Spleen (tissue), 11 donors: ENCODE results near the gene GOLGA6A. TPM values are rescaled to one million over a fixed set of nuclear protein-coding genes. Genes with fewer than 3 reads are reported as not detected.

Experiments used
- DNase-seq: peaks from one replicate; pipeline ENCODE4 v3.0.0-alpha.2; 2020
- H3K27ac ChIP-seq, 8 donors: fragments of 200-600 bp; sonication (generic) in 7 of 8; 1 replicate in 4 of 8; 2 replicates in 4 of 8; pipeline versions ENCODE4 v1.5.0 to v1.8.0; 2016 to 2021; ENCODE audit warnings: inconsistent platforms in 4 of 8, mild to moderate bottlenecking in 4 of 8, moderate library complexity in 1 of 8
- H3K27me3 ChIP-seq, 7 donors: fragments of 200-600 bp; sonication (generic) in 6 of 7; replicated peaks in 1 of 7; 1 replicate in 4 of 7; 2 replicates in 3 of 7; pipeline versions ENCODE4 v1.5.0 to v1.8.0; 2016 to 2021; ENCODE audit warnings: inconsistent platforms in 3 of 7, mild to moderate bottlenecking in 1 of 7
- H3K36me3 ChIP-seq, 6 donors: fragments of 200-600 bp; sonication (generic) in 5 of 6; 1 replicate in 4 of 6; 2 replicates in 2 of 6; pipeline versions ENCODE4 v1.5.0 to v1.8.0; 2016 to 2021; ENCODE audit warnings: inconsistent platforms in 2 of 6
- H3K4me1 ChIP-seq, 6 donors: fragments of 200-600 bp; sonication (generic) in 5 of 6; 1 replicate in 3 of 6; 2 replicates in 3 of 6; pipeline versions ENCODE4 v1.5.0 to v1.8.0; 2016 to 2021; ENCODE audit warnings: inconsistent platforms in 3 of 6
- H3K4me3 ChIP-seq, 8 donors: fragments of 200-600 bp; sonication (generic) in 7 of 8; 1 replicate in 4 of 8; 2 replicates in 4 of 8; pipeline versions ENCODE4 v1.5.0 to v1.8.0; 2016 to 2021; ENCODE audit warnings: inconsistent platforms in 4 of 8, mild to moderate bottlenecking in 4 of 8, moderate library complexity in 2 of 8
- H3K9me3 ChIP-seq, 8 donors: fragments of 200-600 bp; sonication (generic) in 7 of 8; 1 replicate in 4 of 8; 2 replicates in 4 of 8; pipeline versions ENCODE4 v1.5.0 to v1.8.0; 2016 to 2021; ENCODE audit warnings: inconsistent platforms in 4 of 8
- CTCF ChIP-seq, 11 experiments: fragments of 200-600 bp in 7 of 11; fragments of 450-650 bp in 4 of 11; sonication (generic) in 4 of 11; IDR thresholded peaks in 8 of 11; conservative IDR thresholded peaks in 3 of 11; 1 replicate in 7 of 11; 2 replicates in 4 of 11; pipeline versions ENCODE4 v1.4.0 to v1.8.0; 2016 to 2021; ENCODE audit warnings: antibody characterized with exemption in 11 of 11, inconsistent platforms in 4 of 11, mild to moderate bottlenecking in 1 of 11
- POLR2A ChIP-seq, 3 donors: fragments of 450-650 bp; IDR thresholded peaks; one replicate each; pipeline ENCODE4 v1.5.1; 2017; ENCODE audit warnings: antibody characterized with exemption in 3 of 3, mild to moderate bottlenecking in 1 of 3
- POLR2AphosphoS5 ChIP-seq, 3 donors: sonication (generic); formaldehyde crosslinking; IDR thresholded peaks; one replicate each; pipeline ENCODE4 v1.5.1; 2017; ENCODE audit warnings: antibody characterized with exemption in 3 of 3
- WGBS, 5 donors: extraction: QIAGEN DNeasy Blood & Tissue Kit in 3 of 5; methylation state at CpG; one replicate each; pipeline versions ENCODE4 v1.1.5 to v1.1.7; 2013 to 2018; 5-methylcytosine and 5-hydroxymethylcytosine counted together
- intact Hi-C: fragments of 100-400 bp; cut with DNase I; formaldehyde crosslinking; loops from one replicate; pipeline ENCODE4 v1.15.0; 2023; ENCODE audit warnings: low total_unique reads
- polyA plus RNA-seq, 3 donors: library from polyadenylated mRNA; stranded (reverse); fragments of 200-250 nt; gene quantifications; one replicate each; pipeline ENCODE4 v1.2.1, GENCODE V29; 2013
- total RNA-seq, 7 donors: library from RNA; depleted of rRNA in 3 of 7; stranded (reverse); fragments of >200 nt in 3 of 7; fragmentation: NEBNext Ultra II Directional in 4 of 7; extraction: Animal tissue kit (Norgen Biotek cat#: 25700) in 4 of 7; gene quantifications; one replicate each; pipeline versions ENCODE4 v1.1.0 to v1.2.1, GENCODE V29; 2016 to 2021
- donor health status: healthy with polysubstance abuse.
- donor health status: DM: no; HTN: no; CAD: no; lungs with moderate emphysema.
- donor health status: DM: no; HTN: no; CAD: no.
- donor health status: Bipolar disorder and iron deficiency.
- donor health status: healthy.
- donor health status: DM: no; HTN: no; CAD: no.
- donor health status: DM: yes; HTN: yes; CAD: no.

GOLGA6A gene
- total and polyA plus RNA-seq, 10 donors, result 0.03 to 0.61 (median 0.35) TPM; not detected in 7

- H3K9me3 ChIP-seq, result no peaks in the 10 kb centered on the region
- WGBS, 5 donors, result 80 to 89% (median 83%) methylated on average over 8 of the region's 8 CpGs
- peaks cover 0 to 2% (median 0%) of the 10 kb centered on the region in 6 donors for H3K36me3 ChIP-seq
- H3K4me1 ChIP-seq, result peaks cover 11 to 61% (median 31%) of the 10 kb centered on the region in 6 donors
- TF ChIP-seq CTCF (IDR thresholded peaks at IDR 0.05 in 8 of 11, conservative IDR thresholded peaks at IDR 0.05 in 3 of 11) (no peak), POLR2A (IDR thresholded peaks at IDR 0.05) (no peak), POLR2AphosphoS5 (IDR thresholded peaks at IDR 0.05) (no peak)
- H3K27ac ChIP-seq, result peak overlapping the region; percentile 35 to 80 (median 68)
- no peaks in the 10 kb centered on the region for H3K27me3 ChIP-seq
- no peak for DNase-seq
- no peak overlapping the region for H3K4me3 ChIP-seq
- intact Hi-C loops, result loop anchor here (5.0 kb wide), 1 partner anchor 272 kb away; no protein-coding TSS in a partner anchor
Measured at GRCh38 chr15:74050556-74051234, 31.7 kb downstream of the GOLGA6A start.

- no peak overlapping the region for H3K4me3 ChIP-seq
- intact Hi-C loops, result loop anchor here (5.0 kb wide), 1 partner anchor 272 kb away; no protein-coding TSS in a partner anchor
- DNase-seq, result no peak
Measured at GRCh38 chr15:74050127-74050526, 32.2 kb downstream of the GOLGA6A start.

GRCh38 chr15:74046275-74046674, 36.1 kb downstream of the GOLGA6A start:
- intact Hi-C loops, result no loop called here
- 81 to 93% (median 85%) methylated on average over 7 of the region's 7 CpGs for WGBS, 5 donors
- Histone ChIP-seq H3K4me1 (peaks cover 5 to 64% (median 31%) of the 10 kb centered on the region in 6 donors), H3K36me3 (peaks cover 0 to 45% (median 14%) of the 10 kb centered on the region in 6 donors), H3K9me3 (no peaks in the 10 kb centered on the region), H3K4me3 (no peak overlapping the region), H3K27ac (no peak overlapping the region), H3K27me3 (no peaks in the 10 kb centered on the region)
- TF ChIP-seq POLR2A (IDR thresholded peaks at IDR 0.05) (no peak), CTCF (IDR thresholded peaks at IDR 0.05 in 8 of 11, conservative IDR thresholded peaks at IDR 0.05 in 3 of 11) (no peak), POLR2AphosphoS5 (IDR thresholded peaks at IDR 0.05) (no peak)
- no peak for DNase-seq

More at GRCh38 chr15:74050127-74050526, 32.2 kb downstream of the GOLGA6A start:
- Histone ChIP-seq H3K27me3 (no peaks in the 10 kb centered on the region), H3K9me3 (no peaks in the 10 kb centered on the region), H3K4me1 (peaks cover 11 to 61% (median 34%) of the 10 kb centered on the region in 6 donors), H3K27ac (peak overlapping the region in 3 of 8 donors; percentile 61 to 80 (median 73)), H3K36me3 (peaks cover 0 to 8% (median 0%) of the 10 kb centered on the region in 6 donors)
- TF ChIP-seq POLR2A (IDR thresholded peaks at IDR 0.05) (no peak), POLR2AphosphoS5 (IDR thresholded peaks at IDR 0.05) (no peak), CTCF (IDR thresholded peaks at IDR 0.05 in 8 of 11, conservative IDR thresholded peaks at IDR 0.05 in 3 of 11) (no peak)
- 77 to 91% (median 86%) methylated on average over 3 to 5 of the region's 5 CpGs for WGBS, 5 donors

GRCh38 chr15:74045636-74046274, 36.6 kb downstream of the GOLGA6A start:
- DNase-seq, result no peak
- intact Hi-C loops, result no loop called here
- WGBS, 5 donors, result 74 to 80% (median 78%) methylated on average over 6 to 7 of the region's 7 CpGs
- Histone ChIP-seq H3K9me3 (no peaks in the 10 kb centered on the region), H3K4me3 (no peak overlapping the region), H3K4me1 (peaks cover 5 to 59% (median 29%) of the 10 kb centered on the region in 6 donors), H3K27ac (no peak overlapping the region), H3K27me3 (no peaks in the 10 kb centered on the region), H3K36me3 (peaks cover 0 to 49% (median 14%) of the 10 kb centered on the region in 6 donors)
- no peak for TF ChIP-seq POLR2A (IDR thresholded peaks at IDR 0.05)
- TF ChIP-seq POLR2AphosphoS5 (IDR thresholded peaks at IDR 0.05), result peak in 1 of 3 donors; percentile 21
